DOHH2 (cell line): ENCODE results near the gene NHERF2.

Experiments
- EZH2phosphoT487 ChIP-seq: fragments of 200-600 bp; sonication (generic); IDR thresholded peaks from 2 replicates; pipeline ENCODE4 v1.6.1; 2017; ENCODE audit warnings: borderline replicate concordance, mild to moderate bottlenecking, antibody characterized with exemption, low read length, moderate library complexity, mixed read lengths
- TF ChIP-seq, protein P1 (sequence below): fragments of 200-600 bp; sonication (generic); IDR thresholded peaks from one replicate; pipeline ENCODE4 v1.5.1; 2014; ENCODE audit warnings: antibody characterized with exemption, mild to moderate bottlenecking, low read depth, low read length; ENCODE audit not compliant: poor library complexity, severe bottlenecking

DNA sequence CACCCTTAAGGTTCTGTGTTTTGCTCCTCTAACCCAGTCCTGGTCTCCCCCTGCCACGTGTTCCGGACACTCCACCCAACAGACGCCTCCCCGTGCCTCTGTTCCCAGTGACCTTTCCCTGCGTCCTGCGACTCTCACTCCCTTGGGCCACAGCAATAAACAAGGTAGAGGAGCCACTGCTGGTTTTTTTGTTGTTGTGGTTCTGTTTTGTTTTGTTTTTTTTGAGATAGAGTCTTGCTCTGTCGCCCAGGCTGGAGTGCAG is 10.8 kb upstream of the NHERF2 start:
- TF ChIP-seq, protein P1, sequence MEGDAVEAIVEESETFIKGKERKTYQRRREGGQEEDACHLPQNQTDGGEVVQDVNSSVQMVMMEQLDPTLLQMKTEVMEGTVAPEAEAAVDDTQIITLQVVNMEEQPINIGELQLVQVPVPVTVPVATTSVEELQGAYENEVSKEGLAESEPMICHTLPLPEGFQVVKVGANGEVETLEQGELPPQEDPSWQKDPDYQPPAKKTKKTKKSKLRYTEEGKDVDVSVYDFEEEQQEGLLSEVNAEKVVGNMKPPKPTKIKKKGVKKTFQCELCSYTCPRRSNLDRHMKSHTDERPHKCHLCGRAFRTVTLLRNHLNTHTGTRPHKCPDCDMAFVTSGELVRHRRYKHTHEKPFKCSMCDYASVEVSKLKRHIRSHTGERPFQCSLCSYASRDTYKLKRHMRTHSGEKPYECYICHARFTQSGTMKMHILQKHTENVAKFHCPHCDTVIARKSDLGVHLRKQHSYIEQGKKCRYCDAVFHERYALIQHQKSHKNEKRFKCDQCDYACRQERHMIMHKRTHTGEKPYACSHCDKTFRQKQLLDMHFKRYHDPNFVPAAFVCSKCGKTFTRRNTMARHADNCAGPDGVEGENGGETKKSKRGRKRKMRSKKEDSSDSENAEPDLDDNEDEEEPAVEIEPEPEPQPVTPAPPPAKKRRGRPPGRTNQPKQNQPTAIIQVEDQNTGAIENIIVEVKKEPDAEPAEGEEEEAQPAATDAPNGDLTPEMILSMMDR, result no peak
- TF ChIP-seq EZH2phosphoT487, result no peak
